ENCODE measurements around the gene FAM3C. TPM values are rescaled to one million over a fixed set of nuclear protein-coding genes. Genes with fewer than 3 reads are reported as not detected.

Gene FAM3C
- total and polyA plus RNA-seq, 2 experiments from 2014 or later, result 33.9 to 60.3 TPM

- Mint-ChIP-seq H3K36me3 (ENCODE audit: low read depth) (peaks cover 12% of the 10 kb centered on the region; the same call in 2 of the 3 replicates), H3K9me3 (no peaks in the 10 kb centered on the region), H3K27me3 (ENCODE audit: insufficient read depth, low read depth, poor library complexity) (no peaks in the 10 kb centered on the region), H3K4me3 (no peak overlapping the region), H3K4me1 (peaks cover 9% of the 10 kb centered on the region; the same call in 2 of the 3 replicates), H3K27ac (no peak overlapping the region)
- Histone ChIP-seq H4K20me1 (replicated peaks; ENCODE audit: insufficient read depth) (no peaks in the 10 kb centered on the region), H3K4me3 (no peak overlapping the region), H3K4me1 (ENCODE audit: insufficient read depth) (peaks cover 7% of the 10 kb centered on the region; the same call in 1 of the 2 replicates), H3F3A (replicated peaks; ENCODE audit: low read depth) (no peaks in the 10 kb centered on the region), H3K27me3 (ENCODE audit: insufficient read depth) (no peaks in the 10 kb centered on the region), H3K27ac (ENCODE audit: low read depth) (no peak overlapping the region), H3K9me2 (ENCODE audit: insufficient read depth) (no peaks in the 10 kb centered on the region), H3K79me2 (replicated peaks; ENCODE audit: insufficient read depth) (no peaks in the 10 kb centered on the region), H3K36me3 (ENCODE audit: insufficient read depth) (no peaks in the 10 kb centered on the region; the same call in 1 of the 2 replicates), H3K4me2 (no peak overlapping the region), H2AFZ (no peak overlapping the region)
- no peak for TF ChIP-seq ZNF114 (CRISPR knock-in tag; IDR thresholded peaks at IDR 0.05)
- no peak for TF ChIP-seq JUNB (IDR thresholded peaks at IDR 0.05; ENCODE audit: unreplicated experiment)
- TF ChIP-seq EZH2phosphoT487 (IDR thresholded peaks at IDR 0.05; ENCODE audit: unreplicated experiment), result no peak
- TF ChIP-seq ZNF331 (CRISPR knock-in tag; IDR thresholded peaks at IDR 0.05; ENCODE audit: low read depth), result no peak
- no peak for TF ChIP-seq NANOG (IDR thresholded peaks at IDR 0.05; ENCODE audit: borderline replicate concordance)
- no peak for TF ChIP-seq ZNF462 (CRISPR knock-in tag; IDR thresholded peaks at IDR 0.05)
- no peak for TF ChIP-seq CTCF (conservative IDR thresholded peaks at IDR 0.05; ENCODE audit: low read depth in 2 of 2)
- no peak for TF ChIP-seq POLR2AphosphoS5 (IDR thresholded peaks at IDR 0.05; ENCODE audit: low read depth)
- TF ChIP-seq ETS1 (IDR thresholded peaks at IDR 0.05), result no peak
- TF ChIP-seq CREB1 (CRISPR knock-in tag; IDR thresholded peaks at IDR 0.05; ENCODE audit: low read depth), result no peak
- TF ChIP-seq STAT1 (IDR thresholded peaks at IDR 0.05; ENCODE audit: unreplicated experiment), result no peak
- no peak for TF ChIP-seq EZH2 (IDR thresholded peaks at IDR 0.05; ENCODE audit: low read depth, unreplicated experiment)
- TF ChIP-seq REST (IDR thresholded peaks at IDR 0.05; ENCODE audit: unreplicated experiment), result no peak
- ATAC-seq (no peak), DNase-seq (ENCODE audit: low spot score) (no peak)
Measured at GRCh38 chr7:121371883-121372282, 24.2 kb downstream of the FAM3C start.

Measured in GM23338 (cell line).